Measurements from ENCODE around the gene WASF3.
A peak's percentile ranks its signal among the peaks of the same experiment; 100 is the strongest.

WASF3 gene

DNA sequence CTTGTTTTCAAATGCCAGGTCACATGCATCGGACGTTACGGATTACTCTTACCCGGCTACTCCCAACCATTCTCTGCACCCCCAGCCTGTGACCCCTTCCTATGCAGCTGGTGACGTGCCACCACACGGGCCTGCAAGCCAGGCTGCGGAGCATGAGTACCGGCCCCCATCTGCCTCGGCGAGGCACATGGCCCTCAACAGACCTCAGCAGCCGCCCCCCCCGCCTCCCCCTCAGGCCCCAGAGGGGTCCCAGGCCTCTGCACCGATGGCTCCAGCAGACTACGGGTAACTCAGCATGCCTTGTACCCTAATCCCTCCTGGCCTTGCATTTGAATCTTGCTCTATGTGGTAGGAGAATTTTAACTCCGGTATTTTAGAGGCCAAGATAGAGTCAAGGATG lies 123.6 kb downstream of the WASF3 start:
- Histone ChIP-seq H3K27ac (ENCODE audit: low read depth, low read length) (no peak overlapping the region), H3K4me1 (ENCODE audit: control insufficient read depth in 5 of 5, insufficient read depth in 5 of 5, low read length in 5 of 5) (peaks cover 0 to 5% (median 4%) of the 10 kb centered on the region in 5 donors), H3K9ac (ENCODE audit: low read length in 5 of 5) (no peak overlapping the region), H3K9me3 (ENCODE audit: control insufficient read depth in 5 of 5, low read length in 5 of 5) (no peaks in the 10 kb centered on the region), H3K36me3 (ENCODE audit: control insufficient read depth in 5 of 5, insufficient read depth in 5 of 5, low read length in 5 of 5) (peaks cover 3 to 61% (median 54%) of the 10 kb centered on the region in 5 donors), H3K4me3 (ENCODE audit: low read depth in 1 of 5, low read length in 5 of 5) (no peak overlapping the region), H3K27me3 (ENCODE audit: control insufficient read depth in 5 of 5, insufficient read depth in 4 of 5, low read length in 5 of 5) (no peaks in the 10 kb centered on the region)

DNA sequence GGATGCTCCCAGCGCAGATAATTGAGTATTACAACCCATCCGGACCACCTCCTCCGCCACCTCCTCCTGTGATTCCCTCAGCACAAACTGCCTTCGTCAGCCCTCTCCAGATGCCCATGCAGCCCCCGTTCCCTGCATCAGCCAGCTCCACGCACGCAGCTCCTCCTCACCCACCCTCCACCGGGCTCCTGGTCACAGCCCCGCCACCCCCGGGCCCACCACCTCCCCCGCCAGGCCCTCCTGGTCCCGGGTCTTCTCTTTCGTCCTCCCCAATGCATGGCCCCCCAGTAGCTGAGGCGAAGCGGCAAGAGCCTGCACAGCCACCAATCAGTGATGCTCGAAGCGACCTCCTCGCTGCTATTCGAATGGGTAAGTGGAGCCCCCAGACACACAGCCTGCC lies 125.1 kb downstream of the WASF3 start:
- no peak overlapping the region for H3K27ac ChIP-seq (ENCODE audit: low read depth, low read length)
- peaks cover 6 to 71% (median 62%) of the 10 kb centered on the region in 5 donors for H3K36me3 ChIP-seq (ENCODE audit: control insufficient read depth in 5 of 5, insufficient read depth in 5 of 5, low read length in 5 of 5)
- H3K4me1 ChIP-seq (ENCODE audit: control insufficient read depth in 5 of 5, insufficient read depth in 5 of 5, low read length in 5 of 5), result peaks cover 0 to 5% (median 4%) of the 10 kb centered on the region in 5 donors
- H3K9ac ChIP-seq (ENCODE audit: low read length in 5 of 5), result no peak overlapping the region
- no peaks in the 10 kb centered on the region for H3K9me3 ChIP-seq (ENCODE audit: control insufficient read depth in 5 of 5, low read length in 5 of 5)
- H3K27me3 ChIP-seq (ENCODE audit: control insufficient read depth in 5 of 5, insufficient read depth in 4 of 5, low read length in 5 of 5), result no peaks in the 10 kb centered on the region
- no peak overlapping the region for H3K4me3 ChIP-seq (ENCODE audit: low read depth in 1 of 5, low read length in 5 of 5)

GRCh38 chr13:26685606-26686005 lies 128.1 kb downstream of the WASF3 start:
- Histone ChIP-seq H3K9ac (ENCODE audit: low read length in 5 of 5) (no peak overlapping the region), H3K27ac (ENCODE audit: low read depth, low read length) (no peak overlapping the region), H3K4me3 (ENCODE audit: low read depth in 1 of 5, low read length in 5 of 5) (no peak overlapping the region), H3K27me3 (ENCODE audit: control insufficient read depth in 5 of 5, insufficient read depth in 4 of 5, low read length in 5 of 5) (no peaks in the 10 kb centered on the region), H3K36me3 (ENCODE audit: control insufficient read depth in 5 of 5, insufficient read depth in 5 of 5, low read length in 5 of 5) (peaks cover 6 to 67% (median 61%) of the 10 kb centered on the region in 5 donors), H3K4me1 (ENCODE audit: control insufficient read depth in 5 of 5, insufficient read depth in 5 of 5, low read length in 5 of 5) (no peaks in the 10 kb centered on the region), H3K9me3 (ENCODE audit: control insufficient read depth in 5 of 5, low read length in 5 of 5) (peaks cover 0 to 13% (median 6%) of the 10 kb centered on the region in 5 donors)

GRCh38 chr13:26686285-26686684 lies 128.8 kb downstream of the WASF3 start:
- no peak overlapping the region for H3K4me3 ChIP-seq (ENCODE audit: low read depth in 1 of 5, low read length in 5 of 5)
- H3K9me3 ChIP-seq (ENCODE audit: control insufficient read depth in 5 of 5, low read length in 5 of 5), result peaks cover 0 to 19% (median 6%) of the 10 kb centered on the region in 5 donors
- H3K9ac ChIP-seq (ENCODE audit: low read length in 5 of 5), result no peak overlapping the region
- peaks cover 6 to 62% (median 57%) of the 10 kb centered on the region in 5 donors for H3K36me3 ChIP-seq (ENCODE audit: control insufficient read depth in 5 of 5, insufficient read depth in 5 of 5, low read length in 5 of 5)
- no peaks in the 10 kb centered on the region for H3K27me3 ChIP-seq (ENCODE audit: control insufficient read depth in 5 of 5, insufficient read depth in 4 of 5, low read length in 5 of 5)
- no peak overlapping the region for H3K27ac ChIP-seq (ENCODE audit: low read depth, low read length)
- H3K4me1 ChIP-seq (ENCODE audit: control insufficient read depth in 5 of 5, insufficient read depth in 5 of 5, low read length in 5 of 5), result no peaks in the 10 kb centered on the region

- no peaks in the 10 kb centered on the region for H3K27me3 ChIP-seq (ENCODE audit: control insufficient read depth in 5 of 5, insufficient read depth in 4 of 5, low read length in 5 of 5)
- no peaks in the 10 kb centered on the region for H3K4me1 ChIP-seq (ENCODE audit: control insufficient read depth in 5 of 5, insufficient read depth in 5 of 5, low read length in 5 of 5)
- H3K9me3 ChIP-seq (ENCODE audit: control insufficient read depth in 5 of 5, low read length in 5 of 5), result peaks cover 0 to 19% (median 6%) of the 10 kb centered on the region in 5 donors
- H3K36me3 ChIP-seq (ENCODE audit: control insufficient read depth in 5 of 5, insufficient read depth in 5 of 5, low read length in 5 of 5), result peaks cover 6 to 43% (median 38%) of the 10 kb centered on the region in 5 donors
- H3K27ac ChIP-seq (ENCODE audit: low read depth, low read length), result no peak overlapping the region
- no peak overlapping the region for H3K9ac ChIP-seq (ENCODE audit: low read length in 5 of 5)
- no peak overlapping the region for H3K4me3 ChIP-seq (ENCODE audit: low read depth in 1 of 5, low read length in 5 of 5)
These were observed 130.8 kb downstream of the WASF3 start for GRCh38 chr13:26688286-26688685.

DNA sequence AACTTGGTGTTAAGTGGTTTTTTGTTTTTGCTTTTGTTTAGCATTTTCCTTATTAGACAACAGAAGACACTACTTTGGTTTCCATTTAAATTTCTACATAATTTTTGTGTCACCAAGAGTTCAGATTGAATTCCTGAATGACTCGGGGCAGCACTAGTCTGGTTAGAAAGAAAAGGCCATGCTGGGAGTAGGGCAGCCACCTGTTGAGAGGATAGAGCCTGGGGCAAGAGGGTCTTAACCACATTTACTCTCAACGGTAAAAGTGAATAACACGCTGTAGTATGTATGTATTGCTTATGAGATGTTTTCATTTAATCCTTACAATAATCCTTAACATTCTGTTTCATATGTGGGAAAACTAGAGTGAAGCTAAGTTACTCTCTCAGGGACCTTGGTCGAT lies 131.5 kb downstream of the WASF3 start:
- no peak overlapping the region for H3K27ac ChIP-seq (ENCODE audit: low read depth, low read length)
- no peaks in the 10 kb centered on the region for H3K27me3 ChIP-seq (ENCODE audit: control insufficient read depth in 5 of 5, insufficient read depth in 4 of 5, low read length in 5 of 5)
- H3K4me3 ChIP-seq (ENCODE audit: low read depth in 1 of 5, low read length in 5 of 5), result no peak overlapping the region
- H3K9me3 ChIP-seq (ENCODE audit: control insufficient read depth in 5 of 5, low read length in 5 of 5), result peaks cover 0 to 19% (median 6%) of the 10 kb centered on the region in 5 donors
- no peaks in the 10 kb centered on the region for H3K4me1 ChIP-seq (ENCODE audit: control insufficient read depth in 5 of 5, insufficient read depth in 5 of 5, low read length in 5 of 5)
- peaks cover 6 to 37% (median 36%) of the 10 kb centered on the region in 5 donors for H3K36me3 ChIP-seq (ENCODE audit: control insufficient read depth in 5 of 5, insufficient read depth in 5 of 5, low read length in 5 of 5)
- no peak overlapping the region for H3K9ac ChIP-seq (ENCODE audit: low read length in 5 of 5)

GRCh38 chr13:26693749-26694463 lies 136.4 kb downstream of the WASF3 start:
- peaks cover 0 to 19% (median 6%) of the 10 kb centered on the region in 5 donors for H3K9me3 ChIP-seq (ENCODE audit: control insufficient read depth in 5 of 5, low read length in 5 of 5)
- no peak overlapping the region for H3K4me3 ChIP-seq (ENCODE audit: low read depth in 1 of 5, low read length in 5 of 5)
- H3K27ac ChIP-seq (ENCODE audit: low read depth, low read length), result no peak overlapping the region
- H3K9ac ChIP-seq (ENCODE audit: low read length in 5 of 5), result no peak overlapping the region
- peaks cover 0 to 19% (median 13%) of the 10 kb centered on the region in 5 donors for H3K4me1 ChIP-seq (ENCODE audit: control insufficient read depth in 5 of 5, insufficient read depth in 5 of 5, low read length in 5 of 5)
- no peaks in the 10 kb centered on the region for H3K27me3 ChIP-seq (ENCODE audit: control insufficient read depth in 5 of 5, insufficient read depth in 4 of 5, low read length in 5 of 5)
- H3K36me3 ChIP-seq (ENCODE audit: control insufficient read depth in 5 of 5, insufficient read depth in 5 of 5, low read length in 5 of 5), result peaks cover 0 to 12% (median 8%) of the 10 kb centered on the region in 5 donors

DNA sequence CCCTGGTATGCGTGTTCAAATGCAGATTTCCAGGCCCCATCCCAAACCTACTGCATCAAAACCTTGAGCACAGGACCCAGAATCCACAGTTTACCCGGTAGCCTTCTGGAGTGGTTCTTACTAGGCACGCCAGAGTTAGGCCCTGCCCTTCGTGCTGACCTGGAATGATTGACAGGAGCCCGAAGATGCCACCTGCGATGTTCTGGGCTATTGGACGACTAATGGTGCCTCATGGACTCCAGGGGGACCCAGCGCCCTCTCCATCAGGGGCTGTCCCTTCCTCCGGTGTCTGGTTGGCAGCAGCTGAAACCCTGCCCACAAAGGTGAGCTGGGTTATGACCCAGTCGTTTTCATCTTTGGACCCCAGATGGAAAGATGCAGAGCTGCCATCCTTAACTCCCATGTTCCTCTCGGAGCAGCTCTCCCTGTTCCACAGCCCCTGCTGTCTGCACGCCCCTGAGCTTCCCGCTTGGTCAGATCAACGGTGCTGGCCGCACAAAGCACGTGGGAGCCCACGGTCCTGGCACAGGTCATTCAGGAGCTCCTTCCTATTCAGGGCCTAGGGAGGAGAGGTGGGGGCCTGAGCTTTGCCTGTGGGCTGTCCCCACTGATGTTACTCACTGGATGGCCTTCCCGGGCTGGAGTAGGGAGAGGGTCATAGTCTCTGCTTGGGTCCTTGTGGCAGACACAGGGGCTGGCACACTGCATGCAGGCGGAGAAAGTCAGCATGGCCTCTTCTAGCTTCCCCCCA lies 137.3 kb downstream of the WASF3 start:
- H3K9me3 ChIP-seq (ENCODE audit: control insufficient read depth in 5 of 5, low read length in 5 of 5), result peaks cover 0 to 14% (median 6%) of the 10 kb centered on the region in 5 donors
- H3K27ac ChIP-seq (ENCODE audit: low read depth, low read length), result no peak overlapping the region
- H3K27me3 ChIP-seq (ENCODE audit: control insufficient read depth in 5 of 5, insufficient read depth in 4 of 5, low read length in 5 of 5), result no peaks in the 10 kb centered on the region
- H3K9ac ChIP-seq (ENCODE audit: low read length in 5 of 5), result no peak overlapping the region
- peaks cover 0 to 4% (median 3%) of the 10 kb centered on the region in 5 donors for H3K36me3 ChIP-seq (ENCODE audit: control insufficient read depth in 5 of 5, insufficient read depth in 5 of 5, low read length in 5 of 5)
- no peak overlapping the region for H3K4me3 ChIP-seq (ENCODE audit: low read depth in 1 of 5, low read length in 5 of 5)
- H3K4me1 ChIP-seq (ENCODE audit: control insufficient read depth in 5 of 5, insufficient read depth in 5 of 5, low read length in 5 of 5), result peaks cover 0 to 19% (median 13%) of the 10 kb centered on the region in 5 donors

DNA sequence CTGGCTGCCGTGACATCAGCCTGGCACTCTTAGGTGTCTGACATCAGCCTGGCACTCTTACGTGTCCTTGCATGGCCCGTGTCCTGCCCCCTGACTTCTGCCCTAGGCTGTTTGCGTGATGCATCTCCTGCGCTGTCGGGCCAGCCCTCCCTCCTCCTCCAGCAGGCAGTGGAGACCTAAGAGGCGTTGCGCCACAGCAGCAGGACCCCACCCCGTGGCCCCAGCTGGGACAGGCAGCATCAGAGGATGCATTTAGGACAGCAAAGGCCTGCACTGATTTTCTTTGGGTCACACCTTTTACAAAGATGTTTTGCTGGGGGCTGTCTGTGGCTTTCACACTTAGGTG lies 137.8 kb downstream of the WASF3 start:
- Histone ChIP-seq H3K27ac (ENCODE audit: low read depth, low read length) (no peak overlapping the region), H3K9me3 (ENCODE audit: control insufficient read depth in 5 of 5, low read length in 5 of 5) (peaks cover 0 to 8% (median 2%) of the 10 kb centered on the region in 5 donors), H3K9ac (ENCODE audit: low read length in 5 of 5) (no peak overlapping the region), H3K4me3 (ENCODE audit: low read depth in 1 of 5, low read length in 5 of 5) (no peak overlapping the region), H3K4me1 (ENCODE audit: control insufficient read depth in 5 of 5, insufficient read depth in 5 of 5, low read length in 5 of 5) (peaks cover 0 to 19% (median 13%) of the 10 kb centered on the region in 5 donors), H3K36me3 (ENCODE audit: control insufficient read depth in 5 of 5, insufficient read depth in 5 of 5, low read length in 5 of 5) (peaks cover 0 to 3% (median 0%) of the 10 kb centered on the region in 5 donors), H3K27me3 (ENCODE audit: control insufficient read depth in 5 of 5, insufficient read depth in 4 of 5, low read length in 5 of 5) (no peaks in the 10 kb centered on the region)

DNA sequence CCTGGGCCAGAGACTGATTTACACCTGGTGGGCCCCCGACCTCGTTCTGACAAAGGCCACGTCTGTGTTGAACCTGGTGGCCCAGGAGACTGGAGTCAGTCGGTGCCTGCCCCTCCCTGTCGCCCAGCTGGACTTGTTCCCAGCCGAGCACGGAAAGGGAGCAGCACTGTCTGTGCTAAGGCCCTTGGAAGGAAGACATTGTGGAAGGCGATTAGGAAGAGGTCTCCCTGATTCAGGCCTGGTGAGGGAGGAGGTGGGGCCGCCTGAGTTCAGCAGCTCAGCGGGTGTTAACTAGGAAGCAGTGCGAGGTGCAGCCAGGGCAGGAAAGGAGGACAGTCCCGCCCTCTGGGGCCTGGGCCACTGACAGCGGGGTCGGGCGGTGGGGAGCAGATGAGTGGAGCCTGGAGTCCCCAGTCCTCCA lies 138.4 kb downstream of the WASF3 start:
- Histone ChIP-seq H3K27ac (ENCODE audit: low read depth, low read length) (no peak overlapping the region), H3K36me3 (ENCODE audit: control insufficient read depth in 5 of 5, insufficient read depth in 5 of 5, low read length in 5 of 5) (peaks cover 0 to 3% (median 0%) of the 10 kb centered on the region in 5 donors), H3K4me1 (ENCODE audit: control insufficient read depth in 5 of 5, insufficient read depth in 5 of 5, low read length in 5 of 5) (peaks cover 0 to 19% (median 13%) of the 10 kb centered on the region in 5 donors), H3K27me3 (ENCODE audit: control insufficient read depth in 5 of 5, insufficient read depth in 4 of 5, low read length in 5 of 5) (no peaks in the 10 kb centered on the region), H3K4me3 (ENCODE audit: low read depth in 1 of 5, low read length in 5 of 5) (no peak overlapping the region), H3K9me3 (ENCODE audit: control insufficient read depth in 5 of 5, low read length in 5 of 5) (peaks cover 0 to 3% (median 1%) of the 10 kb centered on the region in 5 donors), H3K9ac (ENCODE audit: low read length in 5 of 5) (peak overlapping the region in 1 of 5 donors; percentile 18)

Data from subcutaneous abdominal adipose tissue (tissue), 5 donors.